ENCODE measurements around the gene COMMD1.
"Not testable (repeated sequence)": the region's sequence is repeated elsewhere in the genome, so short reads cannot be mapped to it uniquely, and the experiment has no call there.

The COMMD1 gene

GRCh38 chr2:61905372-61906185 is at the start of gene COMMD1:
TSS of gene COMMD1 (plus strand) at chr2:61905674. CDS start at chr2:61905679, 5 bp downstream.
- peak; percentile 87 for DNase-seq

GRCh38 chr2:61857224-61857623 is 48.2 kb upstream of the COMMD1 start:
- DNase-seq = no peak

- DNase-seq = no peak
Measured at GRCh38 chr2:61862085-61862484, 43.4 kb upstream of the COMMD1 start.

- DNase-seq = not testable (repeated sequence)
Measured at GRCh38 chr2:61866482-61867089, 38.9 kb upstream of the COMMD1 start.

GRCh38 chr2:61876400-61876799 is 29.1 kb upstream of the COMMD1 start:
- DNase-seq = no peak

- DNase-seq = no peak
Measured at GRCh38 chr2:61877571-61878245, 27.8 kb upstream of the COMMD1 start.

GRCh38 chr2:61878761-61879160 is 26.7 kb upstream of the COMMD1 start:
- DNase-seq = no peak

GRCh38 chr2:61879351-61879750 is 26.1 kb upstream of the COMMD1 start:
- DNase-seq = not testable (repeated sequence)

GRCh38 chr2:61882850-61883249 is 22.6 kb upstream of the COMMD1 start:
- DNase-seq = no peak

- DNase-seq = no peak
Measured at GRCh38 chr2:61885896-61886603, 19.4 kb upstream of the COMMD1 start.

GRCh38 chr2:61887717-61888266 is 17.7 kb upstream of the COMMD1 start:
- peak; percentile 20 for DNase-seq

GRCh38 chr2:61888267-61889055 is 17.0 kb upstream of the COMMD1 start, which contains the start of gene CCT4:
TSS of gene CCT4 (minus strand) at chr2:61888656. CDS start at chr2:61888507, 149 bp downstream.
- peak; percentile 89 for DNase-seq

- DNase-seq = peak; percentile 51
Measured at GRCh38 chr2:61898810-61899209, 6.7 kb upstream of the COMMD1 start.

- no peak for DNase-seq
Measured at GRCh38 chr2:61900281-61900680, 5.2 kb upstream of the COMMD1 start.

- no peak for DNase-seq
Measured at GRCh38 chr2:61906186-61906470, 654 bp downstream of the COMMD1 start.

- no peak for DNase-seq
Measured at GRCh38 chr2:61909116-61909515, 3.6 kb downstream of the COMMD1 start.

- peak; percentile 11 for DNase-seq
Measured at GRCh38 chr2:61910603-61911002, 5.1 kb downstream of the COMMD1 start.

GRCh38 chr2:61911510-61911909 is 6.0 kb downstream of the COMMD1 start:
- DNase-seq = no peak

GRCh38 chr2:61914794-61915193 is 9.3 kb downstream of the COMMD1 start:
- not testable (repeated sequence) for DNase-seq

- DNase-seq = no peak
Measured at GRCh38 chr2:61920548-61920947, 15.1 kb downstream of the COMMD1 start.

- no peak for DNase-seq
Measured at GRCh38 chr2:61922714-61923113, 17.2 kb downstream of the COMMD1 start.
